A204.1 (cell line): Measurements from ENCODE around the gene OBSCN.
"Not testable (repeated sequence)": the region's sequence is repeated elsewhere in the genome, so short reads cannot be mapped to it uniquely, and the experiment has no call there.

Source experiments
- FAIRE-seq: peaks from 2 replicates; lab custom pipeline; 2012; peaks lifted over from hg19 to GRCh38; lab: Jason Lieb, UNC

The OBSCN gene

GRCh38 chr1:228212966-228213844 is 5.4 kb downstream of the OBSCN start:
- no peak for FAIRE-seq

- FAIRE-seq = no peak
Observed at GRCh38 chr1:228213917-228214808, 6.3 kb downstream of the OBSCN start.

- no peak for FAIRE-seq
Observed at GRCh38 chr1:228214921-228215662, 7.2 kb downstream of the OBSCN start.

GRCh38 chr1:228215663-228216116 is 7.8 kb downstream of the OBSCN start:
- FAIRE-seq = no peak

- no peak for FAIRE-seq
Observed at GRCh38 chr1:228216371-228217320, 8.8 kb downstream of the OBSCN start.

- FAIRE-seq = no peak
Observed at GRCh38 chr1:228217551-228218344, 9.9 kb downstream of the OBSCN start.

- FAIRE-seq = no peak
Observed at GRCh38 chr1:228218513-228219244, 10.8 kb downstream of the OBSCN start.

GRCh38 chr1:228219245-228219961 is 11.6 kb downstream of the OBSCN start:
- FAIRE-seq = no peak

- no peak for FAIRE-seq
Observed at GRCh38 chr1:228219962-228220780, 12.3 kb downstream of the OBSCN start.

- not testable (repeated sequence) for FAIRE-seq
Observed at GRCh38 chr1:228221097-228221496, 13.3 kb downstream of the OBSCN start.

- no peak for FAIRE-seq
Observed at GRCh38 chr1:228222548-228222947, 14.7 kb downstream of the OBSCN start.

GRCh38 chr1:228224198-228225164 is 16.6 kb downstream of the OBSCN start:
- FAIRE-seq = no peak

- FAIRE-seq = no peak
Observed at GRCh38 chr1:228225165-228225710, 17.4 kb downstream of the OBSCN start.

- FAIRE-seq = no peak
Observed at GRCh38 chr1:228225740-228226139, 17.9 kb downstream of the OBSCN start.

GRCh38 chr1:228226141-228226874 is 18.5 kb downstream of the OBSCN start:
- no peak for FAIRE-seq
